ENCODE data around the gene DCDC2B.

The DCDC2B gene

GRCh38 chr1:32179193-32179442 is 29.8 kb upstream of the DCDC2B start:
- H3K4me3 ChIP-seq (ENCODE audit: low read depth, low read length): peak overlapping the region; percentile 77
- no peak for TF ChIP-seq CTCF (conservative IDR thresholded peaks at IDR 0.05; ENCODE audit: low read depth, low read length)
- no peak for DNase-seq (ENCODE audit: low read depth)

- H3K4me3 ChIP-seq (ENCODE audit: low read depth, low read length): peak within 1 kb of the TSS; percentile 77
- DNase-seq (ENCODE audit: low read depth): peak; percentile 95
- no peak for TF ChIP-seq CTCF (conservative IDR thresholded peaks at IDR 0.05; ENCODE audit: low read depth, low read length)
Measured at GRCh38 chr1:32179443-32180185, 29.3 kb upstream of the DCDC2B start, which contains the start of gene TXLNA. Gene TXLNA (plus strand): TSS chr1:32179675. CDS start chr1:32180346, 671 bp downstream.

- TF ChIP-seq CTCF (conservative IDR thresholded peaks at IDR 0.05; ENCODE audit: low read depth, low read length): no peak
- peak; percentile 63 for DNase-seq (ENCODE audit: low read depth)
- peak overlapping the region; percentile 77 for H3K4me3 ChIP-seq (ENCODE audit: low read depth, low read length)
Measured at GRCh38 chr1:32180186-32181060, 28.5 kb upstream of the DCDC2B start.

- H3K4me3 ChIP-seq (ENCODE audit: low read depth, low read length): peak overlapping the region; percentile 77
- no peak for TF ChIP-seq CTCF (conservative IDR thresholded peaks at IDR 0.05; ENCODE audit: low read depth, low read length)
- DNase-seq (ENCODE audit: low read depth): no peak
Measured at GRCh38 chr1:32181065-32181464, 27.8 kb upstream of the DCDC2B start.

- TF ChIP-seq CTCF (conservative IDR thresholded peaks at IDR 0.05; ENCODE audit: low read depth, low read length): no peak
- H3K4me3 ChIP-seq (ENCODE audit: low read depth, low read length): peak overlapping the region; percentile 77
- no peak for DNase-seq (ENCODE audit: low read depth)
Measured at GRCh38 chr1:32181563-32181962, 27.3 kb upstream of the DCDC2B start.

- DNase-seq (ENCODE audit: low read depth): no peak
- peak overlapping the region; percentile 77 for H3K4me3 ChIP-seq (ENCODE audit: low read depth, low read length)
- no peak for TF ChIP-seq CTCF (conservative IDR thresholded peaks at IDR 0.05; ENCODE audit: low read depth, low read length)
Measured at GRCh38 chr1:32182060-32182459, 26.8 kb upstream of the DCDC2B start.
